GM18526 (cell line): ENCODE data around the gene CLDN18.

ENCODE experiments used
- POLR2A ChIP-seq: IDR thresholded peaks from 3 replicates; pipeline ENCODE4 v1.6.1; 2011; ENCODE audit not compliant: insufficient read length; ENCODE audit errors: extremely low read depth

CLDN18 gene

DNA sequence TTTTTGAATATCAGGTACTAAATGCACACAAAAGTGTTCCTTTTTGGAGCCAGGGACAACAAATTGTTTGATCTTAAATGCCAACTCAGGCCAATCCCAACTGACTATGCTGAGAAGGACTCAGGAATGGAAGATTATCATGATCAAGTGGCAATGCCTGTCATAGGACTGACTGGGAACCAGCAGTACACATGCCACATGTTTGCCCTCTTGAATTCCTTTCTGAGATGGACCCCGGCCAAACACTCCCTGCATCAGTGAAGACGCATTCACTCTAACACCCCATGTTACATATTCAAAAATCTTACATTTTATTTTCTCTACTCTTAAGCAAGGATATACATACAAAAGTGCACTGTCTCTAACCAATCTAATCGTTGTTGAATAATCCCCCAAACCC is 36.1 kb downstream of the CLDN18 start:
- TF ChIP-seq POLR2A, result no peak

DNA sequence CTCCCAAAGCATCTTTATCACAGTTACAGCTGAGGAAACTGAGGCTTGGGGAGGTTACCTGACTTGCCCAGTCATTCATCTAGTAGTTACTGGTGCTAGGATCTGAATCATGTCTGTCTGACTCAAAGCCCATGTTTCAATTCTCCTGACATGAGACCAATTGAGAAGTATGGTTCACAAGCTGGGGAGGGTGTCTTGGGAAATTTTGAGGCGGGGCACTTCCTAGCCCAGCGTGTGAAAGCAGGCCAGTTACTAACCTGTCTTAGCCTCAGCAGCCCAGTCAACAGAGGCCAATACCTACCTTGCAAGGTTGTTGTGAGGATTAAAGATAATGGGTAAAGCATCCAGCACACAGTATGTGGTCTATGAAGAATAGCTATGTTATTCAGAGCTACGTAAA is 37.0 kb downstream of the CLDN18 start:
- no peak for TF ChIP-seq POLR2A

DNA sequence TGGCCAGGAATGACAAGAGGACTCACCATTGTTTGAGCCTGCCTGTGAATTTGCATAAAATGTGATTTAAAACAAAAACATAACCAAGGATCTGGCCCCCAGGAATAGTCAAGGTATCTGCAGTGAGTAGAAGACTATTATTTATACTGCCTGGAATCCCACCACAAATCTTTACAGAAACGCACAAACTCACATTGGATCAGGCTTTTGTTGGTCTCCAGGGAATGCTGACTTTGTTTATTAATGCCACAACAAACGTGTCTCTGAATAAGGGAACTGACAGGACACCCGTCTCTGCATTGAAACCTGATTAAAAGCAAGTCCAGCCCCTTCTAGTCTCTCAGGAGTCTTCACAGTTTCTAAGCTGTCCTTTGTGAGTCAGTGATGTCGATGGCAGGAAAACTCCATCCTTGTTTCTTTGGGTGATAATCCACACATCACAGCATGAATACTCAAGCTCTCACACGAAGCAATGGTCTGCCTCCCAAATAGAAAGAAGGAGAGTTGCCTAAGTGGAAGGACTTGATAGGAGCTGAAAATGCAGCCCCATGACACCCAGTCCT is 37.7 kb downstream of the CLDN18 start:
- no peak for TF ChIP-seq POLR2A

DNA sequence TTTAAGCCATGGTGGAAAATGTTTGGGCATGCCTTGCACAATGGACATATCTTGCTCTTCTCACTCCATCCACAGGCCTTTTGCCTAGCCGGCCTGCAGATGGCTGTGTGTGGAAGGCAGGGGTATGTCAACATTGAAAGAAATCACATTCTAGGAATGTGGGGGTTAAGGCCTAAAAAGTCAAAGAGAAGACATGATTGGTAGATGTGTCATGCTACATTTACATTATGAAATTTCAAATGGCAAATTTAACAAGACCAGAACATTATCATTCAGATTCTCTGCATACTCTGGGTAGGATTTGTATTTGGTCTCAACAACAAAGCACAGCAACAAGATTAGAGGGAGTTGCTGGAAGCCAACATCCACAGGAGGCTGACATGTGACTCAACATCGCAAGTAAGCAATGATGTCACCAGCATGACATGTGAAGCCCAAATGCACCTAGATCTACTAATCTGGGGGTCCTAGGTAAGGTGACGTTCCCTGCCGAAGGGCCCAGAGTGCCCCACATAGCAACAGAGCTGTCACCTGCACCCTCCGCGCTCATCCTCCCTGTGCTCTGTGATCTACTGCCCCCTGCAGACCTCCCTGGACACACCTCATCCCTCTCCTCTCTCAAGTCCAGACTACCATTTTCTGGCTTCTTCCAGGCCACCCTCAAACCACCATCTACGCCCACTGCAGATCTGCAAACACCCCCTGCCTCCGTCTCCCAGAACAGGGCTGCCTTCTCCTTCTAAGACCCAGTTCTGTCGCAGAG is 39.4 kb downstream of the CLDN18 start:
- TF ChIP-seq POLR2A, result no peak

DNA sequence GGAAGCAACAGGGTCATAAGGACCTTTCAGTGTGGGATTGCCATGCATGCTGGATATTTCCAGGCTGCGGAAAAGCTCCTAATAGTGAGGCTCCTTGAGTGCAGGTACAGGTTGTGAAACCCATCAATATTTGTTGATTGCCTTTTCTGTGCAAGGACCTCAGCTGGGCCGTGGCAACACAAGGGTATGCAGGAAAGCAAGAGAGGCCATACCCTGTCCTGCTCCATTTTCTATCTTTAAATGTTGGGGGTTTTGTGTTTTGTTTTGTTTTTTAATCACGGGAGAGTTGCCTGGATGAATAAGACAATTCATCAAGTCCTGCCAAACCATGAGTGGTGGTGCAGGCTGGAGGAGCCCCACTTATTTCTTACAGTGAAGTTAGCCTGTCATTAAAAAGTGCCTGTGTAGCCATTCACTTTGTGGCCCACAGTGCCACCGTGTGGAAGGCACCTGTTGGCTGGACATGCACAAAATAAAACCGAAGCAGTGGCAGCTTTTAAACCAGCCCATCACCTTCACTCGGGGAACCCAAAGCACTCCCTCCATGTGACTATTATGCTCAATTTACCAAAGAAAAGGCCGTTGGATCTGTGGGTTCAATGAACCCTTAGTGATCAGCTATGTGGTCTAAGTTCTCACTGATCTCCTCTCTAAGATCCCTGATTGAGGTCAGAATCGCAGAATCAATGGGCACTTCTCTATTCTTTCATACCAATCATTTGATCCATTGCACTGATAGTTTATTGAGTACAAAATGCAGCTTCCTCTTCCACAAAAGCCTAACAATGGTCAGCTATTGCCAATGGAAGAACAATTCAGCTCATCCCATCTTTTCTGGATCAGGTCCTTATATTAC is 42.2 kb downstream of the CLDN18 start:
- TF ChIP-seq POLR2A, result no peak

DNA sequence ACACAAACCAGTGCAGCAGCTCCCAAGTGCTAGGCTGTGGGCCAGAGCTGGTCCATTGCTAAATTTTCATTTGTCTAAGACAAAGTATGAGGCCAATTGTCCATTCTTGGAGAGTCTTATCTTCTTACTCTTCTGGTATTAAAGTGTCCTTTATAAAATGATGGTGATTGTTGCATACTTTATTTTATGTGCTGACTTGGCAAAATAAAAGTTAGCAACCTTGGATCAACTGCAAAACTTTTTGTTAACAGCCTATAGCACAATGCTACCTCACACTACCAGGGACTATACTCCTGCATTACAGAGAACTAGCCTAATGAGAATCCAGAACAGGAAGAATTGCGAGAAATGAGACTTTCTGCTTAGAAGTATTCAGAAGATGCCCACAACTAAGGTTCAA is 44.1 kb downstream of the CLDN18 start:
- TF ChIP-seq POLR2A, result no peak

DNA sequence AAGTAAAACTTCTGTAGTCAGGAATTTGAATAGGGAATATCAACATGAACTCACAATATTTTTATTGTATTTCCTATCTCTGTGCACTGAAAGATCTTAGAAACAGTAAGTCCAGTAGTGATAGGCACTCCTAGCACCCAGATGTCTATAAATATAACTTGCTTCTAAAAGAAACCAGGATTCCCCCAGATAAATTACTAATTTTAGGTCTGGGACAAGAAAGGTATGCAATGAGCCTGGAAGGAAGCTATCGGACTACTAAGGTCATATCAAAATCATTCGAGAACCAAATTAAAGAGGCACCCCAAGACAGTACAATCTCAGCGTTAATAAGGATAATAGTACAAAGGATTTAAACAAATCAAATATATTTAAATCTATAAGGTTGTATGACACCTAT is 47.4 kb downstream of the CLDN18 start:
- no peak for TF ChIP-seq POLR2A

DNA sequence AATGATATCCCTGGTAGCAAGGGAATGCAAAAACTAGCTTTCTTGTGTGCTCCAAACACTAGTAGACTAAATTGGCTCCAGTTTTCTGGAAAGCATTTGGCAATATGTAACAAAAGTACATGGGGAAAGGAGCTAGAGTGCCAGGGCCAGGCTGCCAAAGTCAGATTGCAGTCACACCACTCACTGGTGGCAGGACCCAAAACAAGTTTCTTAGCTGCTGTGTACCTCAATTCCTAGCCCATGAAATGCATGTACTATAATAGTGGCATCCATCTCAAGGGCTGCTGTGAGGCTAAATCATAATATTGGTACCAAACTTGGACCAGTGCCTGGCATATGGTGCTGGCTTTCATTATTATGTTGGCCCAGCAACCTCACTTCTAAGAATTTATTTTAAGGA is 49.3 kb downstream of the CLDN18 start:
- TF ChIP-seq POLR2A, result no peak

DNA sequence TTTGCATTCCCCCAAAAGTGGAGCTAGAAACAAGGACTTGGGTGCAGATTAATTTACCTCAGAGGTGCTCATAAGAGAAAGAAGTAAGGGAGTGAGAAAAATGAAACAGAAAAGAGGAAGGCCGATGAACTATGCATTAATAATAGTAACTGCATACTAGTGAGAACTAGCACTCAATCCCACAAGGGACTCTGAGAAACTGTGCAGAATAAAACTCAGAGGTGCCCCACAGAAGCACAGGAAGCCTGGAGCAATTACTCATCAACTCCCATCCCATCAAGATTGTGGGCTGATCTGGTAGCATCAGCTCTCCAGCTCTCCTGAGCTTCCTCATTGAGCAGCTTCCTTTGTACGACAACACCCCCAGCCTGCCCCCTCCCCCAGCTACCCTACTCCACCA is 50.8 kb downstream of the CLDN18 start:
- TF ChIP-seq POLR2A, result no peak

DNA sequence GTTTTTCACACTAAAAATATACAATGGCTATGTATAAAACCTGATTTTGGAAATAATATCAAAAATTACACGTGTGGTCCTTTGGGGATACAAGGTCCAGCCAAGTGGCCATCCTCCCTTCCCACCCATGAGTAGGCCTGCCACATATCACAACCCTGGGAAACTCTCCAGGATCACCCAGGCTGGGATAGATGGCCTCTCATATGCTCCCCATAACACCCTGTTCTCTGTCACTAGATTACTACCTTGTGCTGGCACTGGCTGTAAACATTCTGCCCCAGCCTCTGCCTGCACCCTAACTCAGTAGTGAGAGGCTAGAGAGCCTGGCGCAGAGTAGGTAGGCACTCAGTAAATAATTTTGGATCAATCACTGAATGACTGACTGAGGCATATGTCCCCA is 52.1 kb downstream of the CLDN18 start:
- TF ChIP-seq POLR2A, result no peak

DNA sequence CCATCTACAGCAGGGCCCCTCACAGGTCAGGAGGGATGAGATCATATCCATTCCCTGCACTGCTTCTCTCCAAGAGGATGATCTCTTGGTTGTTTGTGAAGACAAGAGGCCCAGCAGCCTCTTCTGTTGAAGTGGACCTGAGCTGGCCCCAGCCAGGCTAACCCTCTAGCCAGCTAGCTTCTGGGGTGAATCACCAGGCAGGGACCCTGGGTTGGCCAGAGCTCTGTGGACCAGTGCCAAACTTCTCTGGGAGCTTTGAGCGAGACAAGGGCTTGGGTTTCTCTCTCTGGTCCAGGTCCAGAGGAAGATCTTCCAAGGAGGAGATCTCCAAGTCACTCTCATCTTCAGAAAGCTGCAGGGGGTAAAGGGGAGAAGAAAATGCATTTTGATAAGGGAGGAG is 52.7 kb downstream of the CLDN18 start:
- no peak for TF ChIP-seq POLR2A

DNA sequence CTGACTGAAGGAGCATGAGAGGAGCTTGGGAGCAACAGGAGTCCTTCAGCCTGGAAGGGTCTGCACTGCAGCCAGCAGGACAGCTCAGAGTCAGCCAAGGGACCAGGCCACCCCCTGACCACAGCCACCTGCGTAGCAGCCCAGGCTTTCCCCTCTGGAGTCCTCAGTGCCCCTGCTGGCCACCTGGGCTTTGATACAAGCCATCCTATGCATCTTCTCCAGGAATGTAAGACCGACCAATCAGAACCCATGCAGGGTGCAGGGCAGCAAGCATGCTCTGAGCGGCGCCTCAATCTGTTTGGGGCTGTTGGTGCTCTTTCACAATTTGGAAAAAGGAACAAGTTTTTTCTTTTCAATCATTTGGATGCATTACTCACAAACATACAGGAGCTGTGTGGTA is 53.5 kb downstream of the CLDN18 start:
- no peak for TF ChIP-seq POLR2A

DNA sequence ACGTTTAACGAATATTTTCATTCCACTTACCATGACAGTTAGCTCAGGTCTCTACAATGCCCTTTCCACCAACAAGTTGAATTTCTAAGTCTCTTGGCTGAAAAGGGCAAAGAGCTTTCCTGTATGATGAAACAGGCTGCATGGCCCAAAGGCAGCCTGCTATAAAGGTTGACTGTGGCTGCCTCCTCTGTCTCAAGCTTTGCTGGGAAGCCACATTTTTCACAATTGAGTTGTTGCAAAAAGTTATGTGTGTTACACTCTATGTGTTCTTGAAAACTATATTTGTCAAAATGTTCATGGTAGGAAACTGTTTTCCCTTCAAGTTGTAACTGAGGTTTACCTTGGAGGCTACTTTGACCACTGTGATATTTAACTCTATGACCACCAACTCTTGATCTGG is 56.0 kb downstream of the CLDN18 start:
- no peak for TF ChIP-seq POLR2A

DNA sequence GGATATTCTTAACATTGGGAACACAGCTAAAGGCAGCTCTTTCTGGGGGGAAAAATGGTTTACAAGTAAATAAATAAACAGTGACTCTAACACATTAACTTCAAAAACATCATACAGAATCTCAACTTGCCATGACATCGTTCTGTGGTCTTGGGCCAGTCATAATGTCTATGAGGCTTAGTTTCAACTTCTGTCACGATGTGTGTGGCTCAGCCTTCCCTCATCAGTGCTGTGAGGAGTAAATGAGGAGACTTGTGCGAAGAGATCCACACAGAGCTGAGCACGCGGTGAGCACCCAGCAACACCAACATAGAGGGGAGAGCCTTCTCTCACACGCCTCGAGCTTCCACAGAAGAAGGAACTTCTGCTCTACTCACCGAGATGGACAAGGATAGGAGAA is 56.4 kb downstream of the CLDN18 start:
- TF ChIP-seq POLR2A, result no peak

DNA sequence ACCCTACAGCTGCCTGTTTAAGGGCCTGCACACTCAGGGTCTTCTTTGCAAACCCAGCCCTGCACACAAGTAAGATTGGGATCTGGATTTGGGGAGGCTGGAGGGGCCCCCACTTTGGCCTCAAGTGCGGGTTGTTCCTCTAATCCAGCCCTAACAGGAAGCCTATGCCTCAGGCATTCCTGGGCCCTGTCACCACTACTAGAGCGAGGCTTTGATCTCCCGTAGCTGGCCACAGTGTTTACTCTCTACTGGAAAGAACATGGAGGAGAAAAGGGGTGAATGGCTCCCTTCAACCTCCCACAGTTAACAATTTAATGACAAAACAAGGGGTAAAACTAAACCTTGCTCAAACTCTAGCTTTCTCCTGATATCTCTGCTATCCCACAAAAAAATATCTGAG is 57.0 kb downstream of the CLDN18 start:
- no peak for TF ChIP-seq POLR2A

DNA sequence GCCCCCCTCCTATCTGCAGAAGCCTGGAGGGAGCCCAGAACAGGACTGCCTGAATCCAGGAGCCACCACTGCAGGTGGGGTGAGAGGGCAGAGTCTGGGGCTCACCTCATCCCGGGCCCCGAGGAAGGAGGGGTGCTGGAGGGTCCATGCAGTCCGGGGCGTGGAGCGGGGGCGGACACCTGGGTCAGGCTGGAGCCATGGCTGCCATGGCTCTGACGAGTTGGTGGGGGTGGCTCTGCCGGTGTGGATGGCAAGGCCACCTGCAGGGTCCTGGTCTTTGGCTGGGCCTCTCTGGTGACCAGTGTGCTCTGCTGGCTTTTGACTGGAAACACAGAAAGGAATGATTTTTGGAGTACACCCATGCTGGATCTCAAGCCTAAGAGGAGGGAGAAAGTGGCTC is 58.1 kb downstream of the CLDN18 start:
- TF ChIP-seq POLR2A, result no peak
